ENCODE data around the gene NOTO.

Gene NOTO

DNA sequence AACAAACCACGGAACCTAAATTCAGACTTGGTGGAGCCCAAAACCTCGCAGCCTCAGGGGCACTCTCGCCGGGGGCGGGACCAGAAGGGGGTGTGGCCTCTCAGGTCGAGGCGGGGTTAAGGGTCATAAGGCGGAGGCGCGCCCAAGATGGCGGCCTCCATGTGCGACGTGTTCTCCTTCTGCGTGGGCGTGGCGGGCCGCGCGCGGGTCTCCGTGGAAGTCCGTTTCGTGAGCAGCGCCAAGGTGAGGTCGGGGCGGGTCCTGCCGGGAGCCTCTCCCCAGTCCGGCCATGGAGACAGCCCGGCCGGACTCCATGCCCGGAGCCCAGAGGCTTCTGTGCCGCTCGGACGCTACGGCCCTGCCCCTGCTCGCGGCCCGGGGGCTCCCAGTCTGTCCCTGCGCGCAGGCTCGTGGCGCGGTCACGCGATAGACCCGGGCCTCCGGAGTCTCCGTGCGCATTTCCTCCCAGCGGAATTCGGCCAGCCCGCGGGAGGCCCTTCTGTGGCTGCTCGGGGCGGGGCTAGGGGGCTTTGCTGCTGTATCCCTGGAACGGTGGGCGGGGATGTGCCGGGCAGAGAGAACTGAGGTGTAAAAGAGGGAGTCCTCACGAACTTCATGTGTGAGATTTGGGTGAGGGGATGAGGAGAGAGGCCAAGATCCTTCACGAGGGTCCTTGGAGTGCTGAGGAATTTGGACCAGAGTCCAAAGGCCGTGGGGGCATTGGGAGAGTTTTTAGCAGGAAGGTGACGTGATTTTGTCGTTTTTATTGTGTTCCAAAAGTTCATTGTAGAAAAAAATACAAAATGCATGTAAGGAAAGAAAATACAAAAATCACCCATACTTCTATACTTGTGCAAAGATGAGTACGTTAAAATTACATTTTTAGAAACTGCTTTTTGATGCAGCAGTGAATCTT, 12.0 kb downstream of the NOTO start, which contains the start of gene SMYD5:
Gene SMYD5 (plus strand): TSS at position 126 of the 916 bp plus-strand sequence. CDS start 22 bp downstream, at position 148.
- peak within 1 kb of the TSS; percentile 85 for H3K4me3 ChIP-seq (ENCODE audit: low read depth, low read length)
- TF ChIP-seq, protein P1, sequence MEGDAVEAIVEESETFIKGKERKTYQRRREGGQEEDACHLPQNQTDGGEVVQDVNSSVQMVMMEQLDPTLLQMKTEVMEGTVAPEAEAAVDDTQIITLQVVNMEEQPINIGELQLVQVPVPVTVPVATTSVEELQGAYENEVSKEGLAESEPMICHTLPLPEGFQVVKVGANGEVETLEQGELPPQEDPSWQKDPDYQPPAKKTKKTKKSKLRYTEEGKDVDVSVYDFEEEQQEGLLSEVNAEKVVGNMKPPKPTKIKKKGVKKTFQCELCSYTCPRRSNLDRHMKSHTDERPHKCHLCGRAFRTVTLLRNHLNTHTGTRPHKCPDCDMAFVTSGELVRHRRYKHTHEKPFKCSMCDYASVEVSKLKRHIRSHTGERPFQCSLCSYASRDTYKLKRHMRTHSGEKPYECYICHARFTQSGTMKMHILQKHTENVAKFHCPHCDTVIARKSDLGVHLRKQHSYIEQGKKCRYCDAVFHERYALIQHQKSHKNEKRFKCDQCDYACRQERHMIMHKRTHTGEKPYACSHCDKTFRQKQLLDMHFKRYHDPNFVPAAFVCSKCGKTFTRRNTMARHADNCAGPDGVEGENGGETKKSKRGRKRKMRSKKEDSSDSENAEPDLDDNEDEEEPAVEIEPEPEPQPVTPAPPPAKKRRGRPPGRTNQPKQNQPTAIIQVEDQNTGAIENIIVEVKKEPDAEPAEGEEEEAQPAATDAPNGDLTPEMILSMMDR (IDR thresholded peaks at IDR 0.05; ENCODE audit: borderline replicate concordance, insufficient read depth, low read depth, low read length): no peak

DNA sequence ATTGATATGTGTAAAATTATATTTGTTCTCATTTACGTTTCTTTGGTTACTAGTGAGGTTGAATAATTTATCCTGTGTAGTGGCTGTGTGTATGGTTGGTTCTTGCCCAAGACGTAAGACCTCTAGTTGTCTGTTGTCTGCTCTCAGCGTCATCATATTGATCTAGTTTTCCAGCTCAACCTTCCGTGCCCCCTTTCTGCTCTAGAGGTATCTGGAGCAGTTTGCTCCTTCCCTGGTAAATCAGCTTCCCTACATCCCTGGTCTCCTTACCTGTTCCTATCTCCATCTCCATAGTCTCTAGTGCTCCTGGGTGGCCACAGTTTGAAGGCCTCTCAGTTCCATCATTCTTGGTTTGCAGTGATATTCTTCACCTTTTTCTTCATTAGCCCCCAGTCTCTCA, 12.9 kb downstream of the NOTO start:
- TF ChIP-seq, protein P1 (IDR thresholded peaks at IDR 0.05; ENCODE audit: borderline replicate concordance, insufficient read depth, low read depth, low read length): no peak

DNA sequence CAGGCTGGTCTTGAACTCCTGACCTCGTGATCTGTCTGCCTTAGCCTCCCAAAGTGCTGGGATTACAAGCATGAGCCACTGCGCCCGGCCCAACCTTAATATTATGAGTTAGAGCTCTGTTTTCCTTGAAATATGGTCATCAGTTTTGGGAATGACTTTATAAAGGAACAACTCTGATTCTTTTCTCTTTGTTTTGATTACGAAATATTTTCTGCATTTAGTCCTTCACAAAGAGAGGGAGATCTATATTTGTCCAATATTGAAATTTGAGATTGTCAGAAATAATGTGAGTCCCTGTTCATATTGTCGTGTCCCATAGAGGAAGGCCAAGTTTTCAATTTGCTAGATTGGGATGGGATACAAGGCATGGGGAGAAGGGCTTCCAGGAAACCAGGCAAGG, 14.8 kb downstream of the NOTO start:
- no peak overlapping the region for H3K4me3 ChIP-seq (ENCODE audit: low read depth, low read length)
- TF ChIP-seq, protein P1 (IDR thresholded peaks at IDR 0.05; ENCODE audit: borderline replicate concordance, insufficient read depth, low read depth, low read length): no peak

More for the DNA sequence above, 12.9 kb downstream of the NOTO start:
- H3K4me3 ChIP-seq (ENCODE audit: low read depth, low read length): no peak overlapping the region

DNA sequence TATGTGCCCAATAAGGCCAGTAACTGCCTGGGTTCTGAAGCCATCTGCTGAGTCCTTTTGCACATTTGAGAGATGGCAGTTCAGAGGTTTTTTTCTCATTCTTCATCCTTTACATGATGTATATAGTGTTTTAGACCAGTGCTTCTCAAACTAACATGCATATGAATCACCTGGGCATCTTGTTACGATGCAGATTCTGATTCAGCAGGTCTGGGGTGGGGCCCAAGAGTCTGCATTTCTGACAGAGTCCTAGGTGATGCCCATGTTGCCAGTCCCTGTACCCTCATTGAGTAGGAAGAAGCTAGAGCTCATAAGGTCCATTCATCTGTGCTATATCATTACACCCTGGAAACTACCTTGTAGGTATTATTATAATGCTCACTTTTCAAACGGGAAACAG, 15.5 kb downstream of the NOTO start:
- H3K4me3 ChIP-seq (ENCODE audit: low read depth, low read length): no peak overlapping the region
- TF ChIP-seq, protein P1 (IDR thresholded peaks at IDR 0.05; ENCODE audit: borderline replicate concordance, insufficient read depth, low read depth, low read length): no peak

DNA sequence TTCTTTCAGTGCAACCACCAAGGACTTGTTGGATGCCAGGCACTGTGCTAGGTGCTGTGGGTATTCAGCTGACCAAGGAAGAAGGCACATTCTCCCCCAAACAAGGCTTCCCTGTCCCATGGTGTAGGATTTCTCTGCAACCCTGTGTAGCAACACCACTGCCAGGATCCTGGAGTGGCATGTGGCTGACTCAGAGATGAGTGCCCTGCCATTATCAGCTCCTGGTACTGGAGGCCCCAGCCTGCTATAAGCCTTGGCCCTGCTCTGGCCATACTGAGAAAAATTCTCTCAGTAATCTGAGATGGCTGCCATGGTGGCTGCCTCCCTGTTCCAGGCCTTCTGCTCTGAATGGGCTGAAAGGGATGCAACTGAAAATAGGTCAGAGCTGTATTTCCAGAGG, 15.9 kb downstream of the NOTO start:
- no peak overlapping the region for H3K4me3 ChIP-seq (ENCODE audit: low read depth, low read length)
- TF ChIP-seq, protein P1 (IDR thresholded peaks at IDR 0.05; ENCODE audit: borderline replicate concordance, insufficient read depth, low read depth, low read length): no peak

DNA sequence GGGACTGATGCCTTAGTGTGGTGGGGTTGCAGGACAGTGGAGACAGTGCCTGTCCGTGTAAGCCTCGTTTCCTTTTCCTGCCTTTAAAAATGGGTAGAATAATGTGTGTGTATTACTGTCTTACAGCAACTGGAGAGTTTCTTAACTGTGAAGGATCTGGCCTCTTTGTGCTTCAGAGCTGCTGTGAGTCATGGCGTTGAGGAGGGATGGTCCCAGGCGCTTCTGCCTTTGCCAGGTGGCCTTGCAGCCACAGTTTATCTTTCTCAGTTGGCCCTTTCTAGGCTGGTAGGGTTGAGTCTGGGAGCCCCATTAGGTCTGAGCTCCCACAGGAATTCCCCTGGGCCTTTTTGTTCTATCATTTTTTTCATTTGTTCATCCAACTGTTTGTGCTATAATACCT, 21.4 kb downstream of the NOTO start:
- TF ChIP-seq, protein P1 (IDR thresholded peaks at IDR 0.05; ENCODE audit: borderline replicate concordance, insufficient read depth, low read depth, low read length): no peak
- no peak overlapping the region for H3K4me3 ChIP-seq (ENCODE audit: low read depth, low read length)

Measured in GM12875 (cell line).